ELR (cell line): ENCODE measurements around the gene USP19.

ENCODE experiments used
- DNase-seq: peaks from one replicate; pipeline ENCODE4 v3.0.0-alpha.2; 2015; ENCODE audit warnings: low read depth

Gene USP19

GRCh38 chr3:49120438-49121131 lies at the start of gene USP19:
TSS of gene USP19 (minus strand) at chr3:49120823. CDS start at chr3:49119145, 1,678 bp downstream.
- DNase-seq, result peak; percentile 91

DNA sequence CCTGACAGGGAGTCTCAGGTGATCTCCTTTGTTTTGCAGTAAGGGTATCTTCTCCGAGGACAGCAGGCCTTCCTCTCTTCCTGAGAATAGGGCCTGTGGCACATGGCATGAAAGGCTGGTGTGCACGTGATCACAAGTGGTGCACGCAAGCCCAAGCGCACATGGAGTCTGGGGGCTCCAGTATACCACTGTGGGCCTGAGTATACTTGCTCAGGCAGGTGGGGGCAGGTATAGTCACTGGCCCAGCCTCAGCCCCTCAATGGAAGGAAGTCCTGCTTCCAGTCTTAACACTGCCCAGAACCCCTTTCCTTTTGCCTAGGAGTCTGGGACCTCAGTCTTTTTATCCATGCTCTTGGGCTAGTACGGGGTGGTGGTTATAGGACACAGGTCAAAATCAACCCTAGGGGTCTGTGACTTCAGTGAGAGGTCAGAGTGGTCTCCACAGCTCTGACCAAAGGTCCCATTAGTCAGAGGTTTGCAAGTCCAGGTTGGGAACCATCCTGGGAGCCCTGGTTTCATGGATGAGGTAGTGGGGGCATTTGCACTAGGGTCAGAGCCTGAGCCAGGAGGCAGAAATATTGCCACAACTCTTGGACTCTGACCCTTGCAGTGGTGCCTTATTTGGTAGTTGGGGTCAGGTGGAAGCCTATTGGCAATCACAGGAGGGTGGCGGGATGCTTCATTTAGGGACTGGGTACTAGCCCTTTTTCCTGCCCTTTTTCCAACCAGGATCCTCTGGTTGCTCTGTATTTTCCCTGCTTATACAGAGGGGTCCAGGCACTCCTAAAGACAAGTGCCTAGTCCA lies 46.3 kb upstream of the USP19 start:
- DNase-seq, result no peak

DNA sequence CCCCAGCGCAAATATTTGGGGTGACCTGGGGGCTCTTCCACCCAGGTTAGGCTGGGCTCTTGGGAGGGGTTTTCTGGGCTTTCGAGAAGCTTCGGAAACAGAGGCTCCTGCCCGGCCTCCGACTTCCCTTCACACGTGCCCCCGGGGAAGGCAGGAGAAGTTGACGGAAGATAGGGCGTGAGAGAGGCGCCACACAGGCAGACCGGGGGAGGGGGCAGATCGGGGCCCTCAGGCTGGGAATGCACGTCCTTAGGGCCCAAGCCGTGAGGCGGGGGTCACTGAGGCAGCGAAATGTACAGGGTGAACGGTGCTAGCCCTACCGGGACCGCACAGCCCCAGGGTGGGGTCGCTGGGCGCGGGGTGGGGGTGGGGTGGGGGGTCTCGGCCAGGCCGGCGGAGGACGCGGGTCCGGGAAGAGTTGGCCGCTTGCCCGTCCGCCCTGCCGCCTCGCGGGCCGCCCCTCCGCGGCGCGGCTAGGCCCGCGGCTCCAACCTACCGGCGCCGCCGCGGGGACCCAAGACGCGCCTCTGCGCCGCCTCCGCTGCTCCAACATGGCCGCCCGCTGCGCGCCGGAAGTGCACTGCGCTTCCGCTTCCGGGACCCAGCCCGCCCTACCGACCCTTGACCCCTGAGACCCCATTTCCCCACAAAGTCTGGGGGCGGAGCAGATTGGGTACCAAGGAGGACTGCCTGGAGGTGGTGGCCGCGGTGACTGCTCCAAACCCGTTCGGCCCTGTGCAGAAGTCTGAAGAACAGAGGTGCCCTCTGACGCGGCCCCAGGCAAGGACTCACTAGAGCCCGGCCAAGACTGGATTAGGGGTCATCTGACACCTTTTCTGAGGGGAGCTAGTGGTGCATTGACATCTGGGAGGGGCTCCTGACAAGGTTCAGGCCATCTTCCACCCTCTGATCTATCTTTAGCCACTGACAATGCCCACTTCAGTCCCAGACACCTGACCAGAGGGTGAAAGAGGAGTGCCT lies 45.4 kb upstream of the USP19 start, which contains the start of gene CCDC71:
CCDC71 (minus strand) TSS at position 561 of the 981 bp plus-strand sequence. CDS start 2,123 bp downstream, outside the sequence.
- DNase-seq, result peak; percentile 74

- peak; percentile 29 for DNase-seq
Measured at GRCh38 chr3:49164983-49165720, 44.5 kb upstream of the USP19 start.

DNA sequence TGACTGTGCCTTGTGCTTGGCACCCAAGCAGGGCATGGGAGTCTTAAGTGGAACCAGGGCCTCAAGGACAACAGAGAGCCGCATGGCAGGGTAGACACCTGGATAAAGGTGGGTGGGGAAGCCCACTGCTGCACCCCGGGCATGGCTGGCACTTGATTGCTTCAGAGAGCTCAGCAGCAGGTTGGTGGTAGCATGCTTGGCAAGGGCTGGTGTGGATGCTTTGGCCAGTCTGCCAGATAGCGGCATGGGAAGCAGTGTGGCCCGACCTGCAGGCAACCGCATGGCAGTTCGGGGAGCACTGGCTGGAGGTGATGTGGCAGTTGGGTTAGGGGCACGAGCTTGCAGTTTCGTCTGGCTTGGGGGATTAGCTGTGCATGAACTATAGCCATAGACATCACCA lies 43.0 kb upstream of the USP19 start:
- no peak for DNase-seq

GRCh38 chr3:49162751-49163419 lies 42.3 kb upstream of the USP19 start:
- DNase-seq, result no peak

DNA sequence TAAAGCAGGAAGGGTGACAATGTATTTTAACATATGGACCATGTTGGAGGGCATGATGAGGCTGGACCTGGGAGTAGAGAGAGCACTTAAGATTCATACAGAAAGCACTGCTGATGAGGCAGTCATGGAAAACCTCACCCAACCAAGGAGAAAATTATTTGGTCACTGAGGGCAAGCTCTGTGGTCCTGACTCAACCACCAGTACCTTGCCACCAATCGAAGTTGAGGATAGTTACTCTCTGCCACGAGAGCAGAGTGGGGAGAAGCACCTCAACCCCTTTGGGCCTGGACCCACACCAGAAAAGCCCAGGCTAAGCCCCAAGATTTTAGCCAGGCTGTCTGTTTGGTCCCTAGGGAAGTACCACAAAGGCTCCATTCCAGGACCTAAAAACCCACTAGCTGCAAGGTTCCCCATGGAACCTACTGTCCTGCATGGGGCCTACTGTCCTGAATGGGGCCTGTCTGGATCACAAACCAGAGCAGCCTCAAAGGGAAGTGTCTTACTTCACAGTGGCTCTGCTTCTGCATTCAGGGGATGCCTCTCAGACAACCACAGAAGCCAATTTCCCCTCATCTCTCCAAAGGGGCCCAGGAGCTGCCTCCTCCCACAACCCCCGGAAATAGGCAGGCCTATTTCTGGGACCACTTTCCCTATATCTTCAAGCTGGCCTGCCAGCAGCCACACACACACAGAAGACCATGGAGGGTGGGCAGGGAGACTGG lies 41.3 kb upstream of the USP19 start:
- no peak for DNase-seq

GRCh38 chr3:49161197-49161596 lies 40.6 kb upstream of the USP19 start:
- DNase-seq, result no peak

GRCh38 chr3:49158792-49159191 lies 38.2 kb upstream of the USP19 start:
- no peak for DNase-seq

GRCh38 chr3:49158103-49158709 lies 37.6 kb upstream of the USP19 start:
- peak; percentile 37 for DNase-seq

- no peak for DNase-seq
Measured at GRCh38 chr3:49157289-49157688, 36.7 kb upstream of the USP19 start.

- no peak for DNase-seq
Measured at GRCh38 chr3:49153349-49153912, 32.8 kb upstream of the USP19 start.

GRCh38 chr3:49151610-49152009 lies 31.0 kb upstream of the USP19 start:
- no peak for DNase-seq

DNA sequence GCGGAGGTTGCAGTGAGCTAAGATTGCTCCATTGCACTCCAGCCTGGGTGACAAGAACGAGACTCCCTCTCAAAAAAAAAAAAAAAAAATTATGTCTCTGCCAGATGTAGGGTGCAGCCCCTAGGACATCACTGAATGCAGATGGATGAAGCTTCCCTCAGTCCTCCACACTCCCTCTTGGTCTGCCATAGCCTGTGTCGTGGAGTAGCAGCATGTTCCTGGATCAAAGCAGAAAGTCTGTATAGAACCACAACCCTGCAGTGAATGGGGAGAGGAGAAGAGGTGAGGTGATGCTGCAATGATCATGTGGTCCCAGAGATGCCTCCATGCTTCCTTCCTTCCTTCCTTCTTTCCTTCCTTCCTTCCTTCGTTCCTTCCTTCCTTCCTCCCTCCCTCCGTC lies 27.5 kb upstream of the USP19 start:
- DNase-seq, result no peak

GRCh38 chr3:49140080-49140479 lies 19.5 kb upstream of the USP19 start:
- DNase-seq, result no peak

DNA sequence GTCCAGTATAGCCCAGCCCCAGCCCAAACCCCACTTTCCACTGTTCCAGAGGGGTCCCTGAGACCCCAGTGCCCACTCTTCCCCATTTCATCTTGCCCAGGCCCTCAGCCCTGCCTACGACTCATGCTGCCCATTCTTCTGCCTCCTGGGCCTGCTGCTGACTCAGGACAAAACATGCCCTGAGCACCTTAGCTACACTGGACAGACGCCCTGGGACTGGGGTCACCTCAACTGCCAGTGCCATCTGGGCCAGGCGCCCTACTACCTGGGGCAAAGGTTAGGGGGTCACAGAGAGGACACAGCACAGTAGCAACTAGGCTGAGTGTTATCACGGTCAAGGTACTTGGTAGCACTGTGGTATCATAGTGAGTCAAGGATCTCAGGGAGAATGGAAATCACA lies 14.9 kb upstream of the USP19 start:
- peak; percentile 11 for DNase-seq

DNA sequence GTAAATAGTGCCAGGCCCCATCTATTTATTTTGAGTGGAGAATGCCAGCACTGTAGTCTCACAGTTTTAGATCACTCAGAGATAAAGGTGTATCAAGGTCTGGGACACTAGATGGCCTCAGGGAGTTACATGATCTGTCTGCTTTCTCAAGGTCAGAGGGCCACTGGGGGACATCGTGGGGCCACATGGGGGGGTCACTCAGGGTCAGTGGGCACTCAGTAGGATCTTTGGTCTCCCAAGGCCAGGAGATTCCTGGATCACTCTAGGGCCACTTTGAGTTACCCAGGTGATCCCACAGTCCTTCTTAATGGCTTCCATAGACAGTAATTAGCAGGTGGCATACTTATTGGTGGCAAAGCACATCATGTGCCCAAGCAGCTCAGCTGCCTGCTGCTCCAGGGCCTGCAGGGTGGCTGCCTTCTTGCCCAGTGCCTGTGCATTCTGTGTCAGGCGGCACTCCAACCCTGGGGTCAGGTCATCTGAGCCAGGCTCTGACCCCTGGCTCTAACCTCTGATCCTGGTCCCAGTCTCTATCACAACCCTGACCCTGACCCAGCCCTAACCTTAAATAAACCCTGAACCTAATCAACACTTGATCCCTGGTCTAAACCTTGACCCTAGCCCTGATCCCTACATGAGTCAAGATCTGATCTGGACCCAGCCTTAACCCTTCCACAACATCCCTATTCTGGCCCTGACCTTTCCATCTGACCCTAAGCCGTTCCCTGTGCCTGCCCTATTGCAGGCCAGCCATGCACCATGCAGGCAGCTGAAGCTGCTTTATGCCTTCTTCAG lies 14.0 kb upstream of the USP19 start:
- no peak for DNase-seq

DNA sequence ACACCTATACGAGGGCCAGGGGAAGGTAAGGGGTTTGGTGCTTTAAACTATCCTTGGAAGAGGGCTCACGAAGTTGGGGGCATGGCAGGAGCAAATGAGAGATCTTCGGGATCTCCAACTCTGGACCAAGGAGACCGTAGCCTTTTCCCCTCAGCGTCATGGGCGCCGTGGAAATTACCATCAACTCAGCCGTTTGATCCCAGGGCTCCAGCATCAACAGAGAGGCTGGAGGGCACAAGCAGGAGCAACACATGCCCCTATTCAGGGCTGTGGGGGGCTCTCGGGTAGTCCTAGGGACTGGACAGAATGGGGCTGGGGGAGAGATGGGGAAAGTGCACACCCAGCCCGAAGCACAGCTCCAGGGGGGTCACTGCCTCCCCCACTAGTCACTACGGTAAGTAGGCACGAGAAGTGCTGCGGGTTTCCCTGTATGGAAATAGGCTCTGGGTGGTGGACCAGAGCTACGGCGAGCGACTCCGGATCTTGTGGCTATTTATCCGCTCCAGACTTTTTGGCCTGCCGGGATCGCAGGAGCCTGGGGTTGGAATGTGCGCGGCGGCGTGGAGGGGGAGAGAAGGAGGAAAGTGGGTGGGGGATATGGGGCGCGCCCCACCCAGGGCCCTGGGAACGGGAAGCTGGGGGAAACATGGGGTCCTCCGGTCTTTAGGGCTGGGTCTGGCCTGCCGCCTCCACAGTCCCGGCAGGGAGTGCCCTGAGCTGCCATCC lies 12.8 kb upstream of the USP19 start:
- peak; percentile 90 for DNase-seq
